ENCODE data around the gene NUMA1.

NUMA1 gene

DNA sequence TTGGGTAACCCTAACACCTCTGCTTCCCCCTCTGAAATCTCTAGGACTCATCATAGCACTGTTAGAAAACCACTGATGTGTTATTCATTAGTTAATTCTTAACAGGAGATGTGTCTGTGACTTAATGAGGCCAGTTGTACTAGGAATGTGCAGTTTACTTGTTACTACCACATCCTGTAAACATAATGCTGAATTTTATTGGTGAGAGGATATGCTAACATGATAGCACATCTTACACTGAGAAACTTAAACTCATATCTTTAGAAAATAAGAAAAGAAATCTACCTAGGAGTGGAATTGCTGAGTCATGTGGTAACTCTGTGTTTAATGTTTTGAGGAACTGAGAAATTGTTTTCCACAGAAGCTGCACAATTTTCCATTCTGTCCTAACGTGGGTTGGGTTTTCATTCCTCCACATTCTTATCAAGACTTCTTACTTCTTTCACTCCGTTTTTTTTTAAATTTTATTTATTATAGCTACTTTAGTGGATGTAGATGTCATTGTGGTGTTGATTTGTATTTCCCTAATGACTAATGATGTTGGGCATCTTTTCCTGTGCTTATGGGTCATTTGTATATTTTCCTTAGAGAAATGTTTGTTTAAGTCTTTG lies 117.8 kb downstream of the NUMA1 start:
- DNase-seq: no peak

DNA sequence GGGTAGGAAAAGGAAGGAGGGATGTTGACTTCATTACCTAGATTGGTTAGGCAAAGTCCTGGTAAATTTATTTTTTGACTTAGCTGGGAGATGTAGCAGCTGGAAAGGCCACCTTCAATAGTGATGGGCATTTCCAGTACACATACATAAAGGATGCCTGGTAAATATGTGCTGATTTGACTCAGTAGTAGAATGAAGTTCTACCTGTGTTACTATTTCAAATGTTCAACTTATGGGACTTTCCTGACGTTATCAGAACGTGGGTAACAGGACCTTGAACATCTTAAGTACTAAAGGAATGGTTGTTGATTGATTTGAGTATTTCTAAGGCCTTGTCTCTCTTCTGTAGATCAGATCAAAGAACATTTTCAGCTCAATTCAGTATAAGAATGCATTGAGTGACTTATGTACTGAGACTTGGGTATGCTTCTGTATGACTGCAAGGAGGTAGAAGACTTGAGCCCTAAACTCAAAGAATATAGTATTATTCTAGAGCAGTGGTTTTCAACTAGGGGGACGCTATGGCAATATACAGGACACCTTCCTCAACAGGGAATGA lies 124.4 kb downstream of the NUMA1 start:
- DNase-seq: no peak

Data from CD4-positive, alpha-beta T cell treated with Interleukin-12 subunit alpha and Interleukin-12 subunit beta, for 1 hour (primary cell).